ENCODE measurements around the gene CYS1.

Gene CYS1

DNA sequence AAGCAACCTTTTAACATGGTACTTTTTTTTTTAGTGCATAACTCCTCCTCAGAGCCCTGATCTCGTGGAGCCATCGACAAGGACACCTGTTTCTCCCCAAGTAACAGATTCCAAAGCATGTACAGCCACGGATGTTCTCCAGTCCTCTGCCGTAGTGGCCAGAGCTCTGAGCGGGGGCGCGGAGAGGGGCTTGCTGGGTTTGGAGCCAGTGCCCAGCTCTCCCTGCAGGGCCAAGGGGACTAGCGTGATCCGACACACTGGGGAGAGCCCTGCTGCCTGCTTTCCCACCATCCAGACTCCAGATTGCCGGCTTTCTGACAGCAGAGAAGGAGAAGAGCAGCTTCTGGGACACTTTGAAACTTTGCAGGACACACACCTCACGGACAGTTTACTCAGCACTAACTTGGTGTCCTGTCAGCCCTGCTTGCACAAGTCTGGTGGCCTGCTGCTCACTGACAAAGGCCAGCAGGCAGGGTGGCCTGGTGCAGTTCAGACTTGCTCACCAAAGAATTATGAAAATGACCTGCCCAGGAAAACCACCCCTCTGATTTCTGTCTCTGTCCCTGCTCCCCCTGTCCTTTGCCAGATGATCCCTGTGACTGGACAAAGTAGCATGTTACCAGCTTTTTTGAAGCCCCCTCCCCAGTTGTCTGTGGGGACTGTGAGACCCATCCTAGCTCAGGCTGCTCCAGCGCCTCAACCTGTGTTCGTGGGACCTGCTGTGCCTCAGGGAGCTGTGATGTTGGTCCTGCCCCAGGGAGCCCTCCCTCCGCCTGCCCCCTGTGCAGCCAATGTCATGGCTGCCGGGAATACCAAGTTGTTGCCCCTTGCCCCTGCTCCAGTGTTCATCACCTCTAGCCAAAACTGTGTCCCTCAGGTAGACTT is 32.4 kb downstream of the CYS1 start:
- Histone ChIP-seq H3K4me3 (ENCODE audit: low read length in 2 of 2) (peak overlapping the region in 1 of 2 donors; percentile 47), H3K9ac (ENCODE audit: low read length in 2 of 2) (peak overlapping the region in 1 of 2 donors; percentile 29), H3K36me3 (ENCODE audit: control insufficient read depth in 2 of 2, insufficient read depth in 2 of 2, low read length in 2 of 2) (peaks cover 21 to 33% of the 10 kb centered on the region in 2 donors), H3K9me3 (ENCODE audit: control insufficient read depth in 2 of 2, low read length in 2 of 2) (no peaks in the 10 kb centered on the region), H3K27ac (ENCODE audit: low read length) (peak overlapping the region; percentile 41), H3K27me3 (ENCODE audit: control insufficient read depth in 1 of 2, insufficient read depth in 2 of 2, low read length in 2 of 2) (no peaks in the 10 kb centered on the region), H3K4me1 (ENCODE audit: control insufficient read depth, insufficient read depth, low read length) (peaks cover 45% of the 10 kb centered on the region)

DNA sequence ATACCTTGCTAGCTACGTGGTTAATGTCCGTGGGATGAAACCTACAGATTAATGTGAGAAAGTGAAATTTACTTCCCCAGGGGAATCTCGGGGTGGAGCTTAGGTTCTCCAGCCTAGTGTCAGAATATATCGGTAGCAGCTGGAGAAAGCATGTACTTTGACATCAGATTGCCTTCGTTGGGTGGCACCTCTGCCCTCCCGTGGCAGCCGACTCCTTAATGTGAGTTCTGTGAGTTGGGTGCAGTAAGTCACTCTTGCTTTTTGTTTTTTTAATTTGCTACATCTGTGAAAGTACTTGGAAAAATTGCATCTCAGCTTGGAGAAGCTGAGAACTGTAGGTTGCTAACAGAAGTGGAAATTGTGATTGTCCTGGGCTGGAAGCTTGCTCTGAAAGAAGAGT is 33.3 kb downstream of the CYS1 start:
- no peak overlapping the region for H3K4me3 ChIP-seq (ENCODE audit: low read length in 2 of 2)
- peak overlapping the region; percentile 41 for H3K27ac ChIP-seq (ENCODE audit: low read length)
- H3K36me3 ChIP-seq (ENCODE audit: control insufficient read depth in 2 of 2, insufficient read depth in 2 of 2, low read length in 2 of 2): peaks cover 14 to 28% of the 10 kb centered on the region in 2 donors
- no peaks in the 10 kb centered on the region for H3K9me3 ChIP-seq (ENCODE audit: control insufficient read depth in 2 of 2, low read length in 2 of 2)
- H3K27me3 ChIP-seq (ENCODE audit: control insufficient read depth in 1 of 2, insufficient read depth in 2 of 2, low read length in 2 of 2): no peaks in the 10 kb centered on the region
- H3K4me1 ChIP-seq (ENCODE audit: control insufficient read depth, insufficient read depth, low read length): peaks cover 52% of the 10 kb centered on the region
- H3K9ac ChIP-seq (ENCODE audit: low read length in 2 of 2): peak overlapping the region in 1 of 2 donors; percentile 29

DNA sequence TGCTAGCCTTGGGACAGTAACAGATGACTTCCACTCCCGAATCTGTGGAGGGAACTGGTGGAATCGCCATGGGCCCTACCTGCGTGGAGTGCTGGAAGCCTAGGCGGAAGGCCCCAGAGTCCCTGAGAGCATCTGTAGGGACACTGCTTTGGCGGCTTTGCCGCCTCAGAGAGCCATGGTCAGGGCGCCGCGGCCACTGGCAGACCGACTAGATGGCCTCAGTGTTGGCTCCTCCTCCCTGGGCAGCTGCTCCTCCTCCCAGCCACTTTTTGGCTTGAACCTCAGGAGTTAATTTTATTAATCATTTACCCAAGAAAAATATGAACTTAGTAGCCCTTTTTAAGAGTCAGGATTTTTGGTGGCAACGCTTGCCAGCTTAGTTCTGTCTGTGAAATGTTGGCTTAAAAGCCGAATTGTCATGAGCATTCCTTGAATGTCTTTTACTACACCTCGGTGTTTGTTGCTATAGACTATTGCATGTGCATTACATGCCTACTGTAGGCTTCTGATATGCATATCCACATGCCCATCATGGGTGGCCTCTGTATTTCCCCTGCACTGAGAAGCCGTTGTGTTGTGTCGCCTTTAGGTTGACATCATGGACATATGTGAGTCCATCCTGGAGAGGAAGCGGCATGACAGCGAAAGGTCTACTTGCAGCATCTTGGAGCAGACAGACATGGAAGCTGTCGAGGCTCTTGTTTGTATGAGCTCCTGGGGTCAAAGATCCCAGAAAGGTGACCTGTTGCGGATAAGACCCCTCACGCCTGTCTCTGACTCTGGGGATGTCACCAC is 34.5 kb downstream of the CYS1 start:
- peaks cover 63% of the 10 kb centered on the region for H3K4me1 ChIP-seq (ENCODE audit: control insufficient read depth, insufficient read depth, low read length)

DNA sequence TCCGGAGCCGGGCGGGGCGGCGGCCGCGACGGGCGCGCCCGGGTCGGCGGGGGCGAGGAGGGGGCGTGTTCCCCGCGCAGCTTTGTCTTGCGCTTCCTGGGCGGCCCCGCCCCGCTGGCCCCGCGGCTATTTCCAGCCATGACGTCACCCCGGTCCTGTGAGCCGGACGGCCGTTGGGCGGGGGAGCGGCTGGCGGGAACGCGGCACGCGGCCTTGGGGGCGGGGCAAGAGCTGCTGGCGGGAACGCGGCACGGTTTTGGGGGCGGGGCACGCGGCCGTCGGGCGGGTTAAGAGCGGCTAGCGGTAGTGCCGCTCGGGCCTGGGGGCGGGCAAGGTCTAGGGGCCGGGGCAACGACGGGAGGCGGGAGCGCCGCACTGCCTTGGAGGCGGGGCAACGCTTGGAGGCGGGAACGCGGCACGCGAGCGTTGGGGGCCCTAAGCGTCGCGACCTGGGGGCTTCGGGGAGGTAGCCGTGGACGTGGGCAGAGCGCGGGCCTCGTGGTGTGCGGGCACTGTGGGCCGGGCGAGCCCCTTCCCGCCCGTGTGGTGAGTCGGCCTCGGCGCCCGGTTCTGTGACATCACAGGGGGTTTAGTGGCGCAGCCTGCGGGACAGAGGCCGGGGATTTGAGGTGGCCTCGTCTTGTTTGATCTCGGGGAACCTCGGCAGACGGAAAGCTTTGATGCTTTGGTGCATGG is 36.2 kb downstream of the CYS1 start:
- peak overlapping the region; percentile 64 to 78 for H3K4me3 ChIP-seq (ENCODE audit: low read length in 2 of 2)
- H3K4me1 ChIP-seq (ENCODE audit: control insufficient read depth, insufficient read depth, low read length): peaks cover 69% of the 10 kb centered on the region
- H3K27me3 ChIP-seq (ENCODE audit: control insufficient read depth in 1 of 2, insufficient read depth in 2 of 2, low read length in 2 of 2): no peaks in the 10 kb centered on the region
- H3K9me3 ChIP-seq (ENCODE audit: control insufficient read depth in 2 of 2, low read length in 2 of 2): no peaks in the 10 kb centered on the region
- H3K27ac ChIP-seq (ENCODE audit: low read length): peak overlapping the region; percentile 86
- H3K36me3 ChIP-seq (ENCODE audit: control insufficient read depth in 2 of 2, insufficient read depth in 2 of 2, low read length in 2 of 2): peaks cover 10 to 20% of the 10 kb centered on the region in 2 donors
- peak overlapping the region; percentile 70 to 76 for H3K9ac ChIP-seq (ENCODE audit: low read length in 2 of 2)

More for the DNA sequence above, 34.5 kb downstream of the CYS1 start:
- H3K4me3 ChIP-seq (ENCODE audit: low read length in 2 of 2): peak overlapping the region in 1 of 2 donors; percentile 44
- no peak overlapping the region for H3K9ac ChIP-seq (ENCODE audit: low read length in 2 of 2)
- peaks cover 14 to 28% of the 10 kb centered on the region in 2 donors for H3K36me3 ChIP-seq (ENCODE audit: control insufficient read depth in 2 of 2, insufficient read depth in 2 of 2, low read length in 2 of 2)
- H3K27me3 ChIP-seq (ENCODE audit: control insufficient read depth in 1 of 2, insufficient read depth in 2 of 2, low read length in 2 of 2): no peaks in the 10 kb centered on the region
- H3K27ac ChIP-seq (ENCODE audit: low read length): peak overlapping the region; percentile 86
- no peaks in the 10 kb centered on the region for H3K9me3 ChIP-seq (ENCODE audit: control insufficient read depth in 2 of 2, low read length in 2 of 2)

DNA sequence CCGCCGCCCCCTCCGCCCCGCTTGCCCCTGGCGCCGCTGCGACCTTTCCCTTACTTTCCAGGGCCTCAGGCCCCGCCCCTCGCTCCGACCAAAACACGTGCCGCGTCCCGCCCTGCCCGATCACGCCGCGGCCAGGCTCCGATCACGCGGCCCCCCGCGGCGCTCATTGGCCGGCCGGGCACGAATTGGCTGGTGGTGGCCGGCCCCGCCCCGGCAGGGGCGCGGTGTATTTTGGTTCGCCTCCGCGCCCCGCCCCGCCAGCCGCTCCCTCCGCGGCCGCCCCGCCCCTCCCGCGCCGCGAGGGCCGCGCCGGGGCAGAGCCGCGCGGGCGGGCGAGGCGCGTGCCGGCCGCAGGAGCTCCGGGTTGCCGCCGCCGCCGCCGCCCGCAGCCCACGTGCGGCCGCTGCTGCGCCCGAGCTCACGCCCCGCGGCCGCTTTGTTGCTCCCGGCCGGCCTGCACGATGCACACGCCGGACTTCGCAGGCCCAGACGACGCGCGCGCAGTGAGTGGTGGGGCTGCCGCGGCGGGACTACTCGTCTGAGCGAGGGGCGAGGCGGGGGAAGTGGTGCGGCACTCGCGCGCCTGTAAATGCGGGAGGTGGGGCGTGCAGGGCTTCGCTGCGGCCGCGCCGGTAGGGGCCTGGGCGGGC is 36.8 kb downstream of the CYS1 start, which contains the start of gene KLF11:
Gene KLF11, plus strand, starts transcription at position 295 of the 650 bp plus-strand sequence. Its CDS starts 167 bp downstream, at position 462.
- H3K27ac ChIP-seq (ENCODE audit: low read length): peak within 1 kb of the TSS; percentile 94
- H3K36me3 ChIP-seq (ENCODE audit: control insufficient read depth in 2 of 2, insufficient read depth in 2 of 2, low read length in 2 of 2): peaks cover 7 to 18% of the 10 kb centered on the region in 2 donors
- H3K27me3 ChIP-seq (ENCODE audit: control insufficient read depth in 1 of 2, insufficient read depth in 2 of 2, low read length in 2 of 2): no peaks in the 10 kb centered on the region
- H3K9ac ChIP-seq (ENCODE audit: low read length in 2 of 2): peak within 1 kb of the TSS; percentile 76 to 91
- H3K9me3 ChIP-seq (ENCODE audit: control insufficient read depth in 2 of 2, low read length in 2 of 2): no peaks in the 10 kb centered on the region
- H3K4me1 ChIP-seq (ENCODE audit: control insufficient read depth, insufficient read depth, low read length): peaks cover 71% of the 10 kb centered on the region
- H3K4me3 ChIP-seq (ENCODE audit: low read length in 2 of 2): peak within 1 kb of the TSS; percentile 64 to 80

DNA sequence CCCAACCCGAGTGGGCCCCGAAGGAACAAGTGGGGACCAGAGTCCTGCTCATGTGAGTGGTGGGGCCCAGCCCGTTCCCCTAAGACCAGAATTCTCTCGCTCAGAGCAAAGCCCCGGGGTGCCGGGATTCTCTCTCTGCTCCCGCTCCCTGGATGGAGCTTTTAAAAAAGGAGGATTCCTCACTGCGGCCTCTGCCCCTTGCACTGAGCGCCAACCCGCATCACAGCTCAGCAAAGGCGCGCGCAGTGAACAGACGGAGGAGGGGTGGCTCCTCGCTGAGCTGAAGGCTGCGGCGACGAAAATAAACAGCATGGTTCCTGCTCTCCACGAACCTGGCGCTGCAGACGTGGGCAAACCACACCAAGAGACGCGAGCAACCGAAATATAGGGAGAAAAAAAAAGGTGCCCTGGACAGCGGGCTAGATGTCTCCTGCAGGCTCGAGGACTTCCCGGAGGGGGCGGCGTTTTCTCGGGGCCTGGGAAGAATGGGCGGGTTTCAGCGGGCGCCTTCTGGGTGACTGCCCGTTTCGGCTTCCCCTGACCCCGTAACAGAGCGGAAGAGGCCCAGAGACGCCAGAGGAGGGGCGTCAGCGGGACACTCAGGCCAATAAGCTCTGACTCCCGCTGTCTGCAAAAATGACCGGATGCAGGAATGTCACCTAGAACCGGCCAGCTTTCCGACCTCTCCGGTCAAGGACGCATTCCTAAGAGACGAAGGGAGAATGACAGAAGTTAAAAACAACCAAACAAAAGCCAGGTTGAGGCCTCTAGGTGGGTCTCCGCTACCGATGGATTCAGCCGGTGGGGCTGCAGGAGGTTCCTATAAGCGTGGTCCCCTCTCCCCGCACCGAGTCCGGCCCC is 37.7 kb downstream of the CYS1 start:
- H3K4me1 ChIP-seq (ENCODE audit: control insufficient read depth, insufficient read depth, low read length): peaks cover 71% of the 10 kb centered on the region
- H3K27ac ChIP-seq (ENCODE audit: low read length): peak overlapping the region; percentile 94
- peak overlapping the region; percentile 64 to 80 for H3K4me3 ChIP-seq (ENCODE audit: low read length in 2 of 2)
- no peaks in the 10 kb centered on the region for H3K27me3 ChIP-seq (ENCODE audit: control insufficient read depth in 1 of 2, insufficient read depth in 2 of 2, low read length in 2 of 2)
- H3K36me3 ChIP-seq (ENCODE audit: control insufficient read depth in 2 of 2, insufficient read depth in 2 of 2, low read length in 2 of 2): peaks cover 0 to 9% of the 10 kb centered on the region in 2 donors
- peak overlapping the region; percentile 76 to 91 for H3K9ac ChIP-seq (ENCODE audit: low read length in 2 of 2)
- no peaks in the 10 kb centered on the region for H3K9me3 ChIP-seq (ENCODE audit: control insufficient read depth in 2 of 2, low read length in 2 of 2)

DNA sequence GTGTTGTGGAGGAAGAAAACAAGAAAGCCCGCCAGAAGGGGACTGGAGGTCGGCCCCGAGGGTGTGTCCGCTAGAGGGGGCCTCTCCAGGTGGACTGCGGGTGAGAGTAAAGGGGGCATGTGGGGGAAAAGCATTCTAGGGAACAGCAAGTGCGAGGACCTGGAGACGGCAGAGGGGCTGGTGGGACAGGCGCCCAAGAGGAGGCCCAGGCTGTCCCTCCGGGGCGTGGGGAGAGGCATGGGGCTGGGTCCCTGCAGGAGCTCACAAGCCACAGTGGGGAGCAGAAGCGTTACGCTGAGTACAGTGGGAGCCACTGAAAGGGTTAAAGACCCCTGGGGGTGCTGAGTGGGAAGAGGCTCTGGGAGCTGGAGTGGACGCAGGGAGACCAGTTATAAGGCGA is 38.5 kb downstream of the CYS1 start:
- H3K9ac ChIP-seq (ENCODE audit: low read length in 2 of 2): peak overlapping the region; percentile 76 to 91
- H3K27ac ChIP-seq (ENCODE audit: low read length): peak overlapping the region; percentile 94
- no peaks in the 10 kb centered on the region for H3K27me3 ChIP-seq (ENCODE audit: control insufficient read depth in 1 of 2, insufficient read depth in 2 of 2, low read length in 2 of 2)
- no peaks in the 10 kb centered on the region for H3K9me3 ChIP-seq (ENCODE audit: control insufficient read depth in 2 of 2, low read length in 2 of 2)
- H3K4me1 ChIP-seq (ENCODE audit: control insufficient read depth, insufficient read depth, low read length): peaks cover 73% of the 10 kb centered on the region
- H3K4me3 ChIP-seq (ENCODE audit: low read length in 2 of 2): peak overlapping the region; percentile 64 to 80
- peaks cover 0 to 5% of the 10 kb centered on the region in 2 donors for H3K36me3 ChIP-seq (ENCODE audit: control insufficient read depth in 2 of 2, insufficient read depth in 2 of 2, low read length in 2 of 2)

DNA sequence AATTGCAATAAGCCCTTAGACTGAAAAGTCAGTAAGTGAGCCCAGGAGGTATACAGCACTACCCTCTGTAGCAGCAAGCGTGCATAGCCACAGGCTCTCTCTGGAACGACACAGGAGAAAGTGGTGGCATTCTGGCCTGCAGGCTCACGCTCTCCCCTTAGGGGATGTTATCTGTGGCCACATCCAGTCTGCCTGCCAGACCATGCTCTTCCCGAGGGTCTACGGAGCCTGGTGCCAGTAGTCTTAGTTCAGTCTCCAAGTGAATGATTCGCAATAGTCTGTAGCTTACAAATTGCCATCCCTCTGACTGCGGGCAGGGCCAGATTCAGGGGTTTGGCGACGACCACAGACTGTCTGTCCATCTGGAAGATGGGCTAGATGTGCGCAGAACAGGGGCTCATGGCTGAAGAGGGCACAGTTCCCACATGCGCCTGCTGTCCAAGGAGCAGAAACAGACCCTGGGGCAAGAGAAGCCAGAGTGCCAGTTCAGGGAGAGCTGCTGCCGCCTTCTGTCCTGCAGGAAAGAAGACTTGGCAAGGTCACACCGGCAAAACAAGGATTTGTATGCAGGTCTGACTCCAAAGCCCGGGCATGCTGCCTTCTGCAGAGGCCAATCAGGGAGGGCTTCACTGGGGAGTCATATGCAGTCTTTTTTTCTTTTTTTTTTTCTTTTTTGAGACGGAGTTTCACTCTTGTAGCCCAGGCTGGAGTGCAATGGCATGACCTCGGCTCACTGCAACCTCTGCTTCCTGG is 40.4 kb downstream of the CYS1 start:
- H3K4me1 ChIP-seq (ENCODE audit: control insufficient read depth, insufficient read depth, low read length): peaks cover 71% of the 10 kb centered on the region
- peak overlapping the region; percentile 74 for H3K27ac ChIP-seq (ENCODE audit: low read length)
- H3K9me3 ChIP-seq (ENCODE audit: control insufficient read depth in 2 of 2, low read length in 2 of 2): no peaks in the 10 kb centered on the region
- peak overlapping the region in 1 of 2 donors; percentile 47 for H3K4me3 ChIP-seq (ENCODE audit: low read length in 2 of 2)
- no peaks in the 10 kb centered on the region for H3K36me3 ChIP-seq (ENCODE audit: control insufficient read depth in 2 of 2, insufficient read depth in 2 of 2, low read length in 2 of 2)
- no peak overlapping the region for H3K9ac ChIP-seq (ENCODE audit: low read length in 2 of 2)
- H3K27me3 ChIP-seq (ENCODE audit: control insufficient read depth in 1 of 2, insufficient read depth in 2 of 2, low read length in 2 of 2): no peaks in the 10 kb centered on the region

DNA sequence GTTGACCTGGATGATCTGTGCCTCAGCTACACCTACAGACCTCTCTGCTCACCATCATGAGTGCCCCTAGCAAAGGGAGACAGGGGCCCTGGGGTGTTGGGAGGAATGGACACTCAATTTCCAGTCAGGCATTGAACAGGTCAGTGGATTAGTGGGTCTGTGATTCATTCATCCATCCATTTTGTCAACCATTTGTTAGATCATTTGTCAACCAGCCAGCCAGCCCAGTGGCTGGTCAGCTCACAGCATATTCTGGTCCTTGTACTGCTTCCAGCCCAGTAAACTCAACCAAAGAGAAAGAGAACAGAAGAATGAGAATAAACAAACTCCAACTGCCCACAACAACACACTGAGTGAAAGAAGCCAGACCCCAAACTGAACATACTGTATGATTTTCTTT is 41.5 kb downstream of the CYS1 start:
- peak overlapping the region in 1 of 2 donors; percentile 42 for H3K9ac ChIP-seq (ENCODE audit: low read length in 2 of 2)
- no peaks in the 10 kb centered on the region for H3K36me3 ChIP-seq (ENCODE audit: control insufficient read depth in 2 of 2, insufficient read depth in 2 of 2, low read length in 2 of 2)
- no peak overlapping the region for H3K4me3 ChIP-seq (ENCODE audit: low read length in 2 of 2)
- H3K27me3 ChIP-seq (ENCODE audit: control insufficient read depth in 1 of 2, insufficient read depth in 2 of 2, low read length in 2 of 2): no peaks in the 10 kb centered on the region
- H3K4me1 ChIP-seq (ENCODE audit: control insufficient read depth, insufficient read depth, low read length): peaks cover 67% of the 10 kb centered on the region
- H3K27ac ChIP-seq (ENCODE audit: low read length): peak overlapping the region; percentile 74
- H3K9me3 ChIP-seq (ENCODE audit: control insufficient read depth in 2 of 2, low read length in 2 of 2): no peaks in the 10 kb centered on the region
